ENCODE data around the gene GMNC. TPM values are rescaled to one million over a fixed set of nuclear protein-coding genes. Genes with fewer than 3 reads are reported as not detected.
A peak's percentile ranks its signal among the peaks of the same experiment; 100 is the strongest.

Gene GMNC
- total RNA-seq, 2 donors from 2014 or later = not detected

DNA sequence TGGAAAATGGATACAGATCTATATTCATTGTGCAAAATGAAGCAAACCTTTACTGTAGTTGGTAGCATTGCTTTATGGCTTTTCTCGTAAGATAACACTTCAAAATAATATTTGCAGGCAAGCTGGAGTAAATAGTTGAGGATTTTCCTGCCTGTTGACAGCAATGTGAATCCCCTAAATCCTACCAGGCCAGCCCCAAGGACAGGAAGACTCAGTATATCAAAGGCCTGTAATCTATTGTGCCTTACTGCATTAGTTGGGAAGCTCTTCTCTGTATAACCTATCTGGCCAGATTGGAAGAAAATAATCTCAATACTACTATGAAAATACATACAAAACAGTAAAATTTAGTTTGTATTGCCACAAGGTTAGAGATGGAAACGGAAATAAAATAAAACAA, 4.6 kb upstream of the GMNC start:
- TF ChIP-seq, protein P1, sequence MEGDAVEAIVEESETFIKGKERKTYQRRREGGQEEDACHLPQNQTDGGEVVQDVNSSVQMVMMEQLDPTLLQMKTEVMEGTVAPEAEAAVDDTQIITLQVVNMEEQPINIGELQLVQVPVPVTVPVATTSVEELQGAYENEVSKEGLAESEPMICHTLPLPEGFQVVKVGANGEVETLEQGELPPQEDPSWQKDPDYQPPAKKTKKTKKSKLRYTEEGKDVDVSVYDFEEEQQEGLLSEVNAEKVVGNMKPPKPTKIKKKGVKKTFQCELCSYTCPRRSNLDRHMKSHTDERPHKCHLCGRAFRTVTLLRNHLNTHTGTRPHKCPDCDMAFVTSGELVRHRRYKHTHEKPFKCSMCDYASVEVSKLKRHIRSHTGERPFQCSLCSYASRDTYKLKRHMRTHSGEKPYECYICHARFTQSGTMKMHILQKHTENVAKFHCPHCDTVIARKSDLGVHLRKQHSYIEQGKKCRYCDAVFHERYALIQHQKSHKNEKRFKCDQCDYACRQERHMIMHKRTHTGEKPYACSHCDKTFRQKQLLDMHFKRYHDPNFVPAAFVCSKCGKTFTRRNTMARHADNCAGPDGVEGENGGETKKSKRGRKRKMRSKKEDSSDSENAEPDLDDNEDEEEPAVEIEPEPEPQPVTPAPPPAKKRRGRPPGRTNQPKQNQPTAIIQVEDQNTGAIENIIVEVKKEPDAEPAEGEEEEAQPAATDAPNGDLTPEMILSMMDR (conservative IDR thresholded peaks at IDR 0.05) = no peak
- peaks cover 35% of the 10 kb centered on the region for H3K27me3 Mint-ChIP-seq (ENCODE audit: insufficient read depth)
- H3K4me3 Mint-ChIP-seq = no peak overlapping the region
- H3K4me3 ChIP-seq (ENCODE audit: low read length) = no peak overlapping the region
- peaks cover 2% of the 10 kb centered on the region for H3K4me1 Mint-ChIP-seq
- no peaks in the 10 kb centered on the region for H3K9me3 ChIP-seq (ENCODE audit: control insufficient read depth, low read length)
- peaks cover 31% of the 10 kb centered on the region for H3K27me3 ChIP-seq (ENCODE audit: control insufficient read depth, insufficient read depth, low read length, poor library complexity, severe bottlenecking)
- no peak overlapping the region for H3K27ac ChIP-seq (ENCODE audit: low read depth, low read length)
- H3K27ac Mint-ChIP-seq = no peak overlapping the region
- H3K9me3 Mint-ChIP-seq = no peaks in the 10 kb centered on the region
- DNase-seq = no peak
- 90 to 100% methylated on average over 1 to 2 of the region's 2 CpGs for WGBS, 2 experiments (ENCODE audit: insufficient coverage in 1 of 2, insufficient read length in 1 of 2)
- no peaks in the 10 kb centered on the region for H3K36me3 ChIP-seq (ENCODE audit: control insufficient read depth, insufficient read depth, low read length)
- no peak overlapping the region for H3K9ac ChIP-seq (ENCODE audit: extremely low read depth, low read length, poor library complexity, severe bottlenecking)
- H3K4me1 ChIP-seq (ENCODE audit: control insufficient read depth, insufficient read depth, low read length) = no peaks in the 10 kb centered on the region
- H3K36me3 Mint-ChIP-seq (ENCODE audit: low read depth) = no peaks in the 10 kb centered on the region

DNA sequence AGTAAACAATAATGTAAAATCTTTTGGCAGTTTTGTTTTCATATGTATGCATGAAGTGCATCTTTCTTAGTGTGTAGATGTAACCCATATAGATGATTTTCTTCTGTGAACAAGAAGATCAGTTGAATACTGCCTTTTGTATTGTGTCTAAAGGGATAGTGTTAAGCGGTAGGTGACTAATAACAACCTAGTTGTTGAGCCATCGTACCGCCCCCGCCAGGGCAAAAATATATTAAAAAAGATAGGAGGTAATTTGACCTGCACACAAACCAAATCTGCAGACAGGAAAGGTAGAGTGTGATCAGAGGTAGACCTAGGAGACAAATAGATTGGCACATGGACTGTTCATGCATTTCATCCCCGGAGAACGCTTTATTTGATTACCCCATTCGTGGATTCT, 3.3 kb upstream of the GMNC start:
- H3K36me3 ChIP-seq (ENCODE audit: control insufficient read depth, insufficient read depth, low read length) = no peaks in the 10 kb centered on the region
- no peak overlapping the region for H3K9ac ChIP-seq (ENCODE audit: extremely low read depth, low read length, poor library complexity, severe bottlenecking)
- WGBS, 2 experiments (ENCODE audit: insufficient coverage in 1 of 2, insufficient read length in 1 of 2) = 22 to 67% methylated on average over 3 to 7 of the region's 7 CpGs
- TF ChIP-seq, protein P1 (conservative IDR thresholded peaks at IDR 0.05) = peak; percentile 48
- Mint-ChIP-seq H3K4me1 (peaks cover 2% of the 10 kb centered on the region), H3K36me3 (ENCODE audit: low read depth) (no peaks in the 10 kb centered on the region), H3K27ac (no peak overlapping the region), H3K27me3 (ENCODE audit: insufficient read depth) (peaks cover 47% of the 10 kb centered on the region), H3K9me3 (no peaks in the 10 kb centered on the region), H3K4me3 (no peak overlapping the region)
- no peaks in the 10 kb centered on the region for H3K4me1 ChIP-seq (ENCODE audit: control insufficient read depth, insufficient read depth, low read length)
- peak; percentile 57 for DNase-seq
- no peaks in the 10 kb centered on the region for H3K9me3 ChIP-seq (ENCODE audit: control insufficient read depth, low read length)
- no peak overlapping the region for H3K27ac ChIP-seq (ENCODE audit: low read depth, low read length)
- no peak overlapping the region for H3K4me3 ChIP-seq (ENCODE audit: low read length)
- peaks cover 44% of the 10 kb centered on the region for H3K27me3 ChIP-seq (ENCODE audit: control insufficient read depth, insufficient read depth, low read length, poor library complexity, severe bottlenecking)

DNA sequence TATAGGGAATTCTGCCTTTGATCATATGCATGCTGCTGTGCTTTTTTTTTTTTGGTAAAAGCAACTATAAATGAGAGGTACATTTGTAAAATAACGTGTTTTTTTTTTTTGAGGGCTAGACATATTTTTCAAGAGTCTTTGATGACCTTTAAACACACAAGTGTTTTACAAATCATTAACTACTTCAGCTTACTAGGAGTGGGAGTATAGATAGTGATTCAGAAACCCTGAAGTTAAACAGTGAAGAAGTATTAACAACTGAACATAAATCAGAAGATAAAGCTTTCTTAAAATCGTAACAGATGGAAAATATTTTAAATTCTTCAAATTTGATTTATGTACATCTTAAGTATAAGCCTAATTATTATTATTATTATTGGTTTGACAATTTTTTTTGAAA, 2.9 kb upstream of the GMNC start:
- Mint-ChIP-seq H3K4me1 (peaks cover 2% of the 10 kb centered on the region), H3K27ac (no peak overlapping the region), H3K27me3 (ENCODE audit: insufficient read depth) (peaks cover 51% of the 10 kb centered on the region), H3K9me3 (no peaks in the 10 kb centered on the region), H3K4me3 (no peak overlapping the region), H3K36me3 (ENCODE audit: low read depth) (no peaks in the 10 kb centered on the region)
- Histone ChIP-seq H3K9ac (ENCODE audit: extremely low read depth, low read length, poor library complexity, severe bottlenecking) (no peak overlapping the region), H3K36me3 (ENCODE audit: control insufficient read depth, insufficient read depth, low read length) (no peaks in the 10 kb centered on the region), H3K4me1 (ENCODE audit: control insufficient read depth, insufficient read depth, low read length) (no peaks in the 10 kb centered on the region), H3K4me3 (ENCODE audit: low read length) (no peak overlapping the region), H3K9me3 (ENCODE audit: control insufficient read depth, low read length) (no peaks in the 10 kb centered on the region), H3K27ac (ENCODE audit: low read depth, low read length) (no peak overlapping the region), H3K27me3 (ENCODE audit: control insufficient read depth, insufficient read depth, low read length, poor library complexity, severe bottlenecking) (peaks cover 48% of the 10 kb centered on the region)
- WGBS, 2 experiments (ENCODE audit: insufficient coverage in 1 of 2, insufficient read length in 1 of 2) = 93% methylated on average over 2 of the region's 2 CpGs; no CpG with 5 or more reads in 1 of the 2 experiments
- TF ChIP-seq, protein P1 (conservative IDR thresholded peaks at IDR 0.05) = no peak
- no peak for DNase-seq

All from endodermal cell (in vitro differentiated cells).